ENCODE data around the gene CCM2.

CCM2 gene

DNA sequence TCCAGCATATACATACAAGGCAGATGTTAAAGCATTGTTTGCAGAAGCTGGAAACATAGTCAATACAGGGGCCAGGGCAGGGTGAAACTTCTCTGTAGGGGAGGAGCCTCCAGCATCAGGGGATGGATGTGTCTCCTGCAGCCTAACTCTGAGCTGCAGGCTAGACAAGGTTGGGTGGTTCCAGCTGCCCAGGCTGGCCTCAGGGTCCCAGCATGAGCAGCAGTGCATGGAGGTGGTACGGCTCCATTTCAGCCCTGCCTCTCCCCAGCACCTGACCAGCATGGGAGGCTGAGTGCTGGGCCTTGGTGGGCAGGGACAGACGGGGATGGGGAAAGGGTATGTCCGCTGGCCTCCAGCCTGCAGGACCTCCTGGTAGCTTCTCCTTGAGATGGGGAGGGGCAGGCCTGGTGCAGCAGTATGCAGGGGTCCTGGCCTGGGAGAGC, 118.9 kb downstream of the CCM2 start:
- TF ChIP-seq SUZ12 (IDR thresholded peaks at IDR 0.05; ENCODE audit: extremely low read depth, insufficient read depth, insufficient read length) (no peak), YY1 (IDR thresholded peaks at IDR 0.05; ENCODE audit: insufficient read depth, insufficient read length) (no peak), ZNF274 (IDR thresholded peaks at IDR 0.05; ENCODE audit: low read depth, low read length) (no peak)
- DNase-seq (ENCODE audit: low read depth, low spot score) = no peak
- Histone ChIP-seq H3K4me1 (ENCODE audit: insufficient read depth, insufficient read length) (peaks cover 12% of the 10 kb centered on the region), H3K9me3 (ENCODE audit: insufficient read depth, low read length) (no peaks in the 10 kb centered on the region), H3K9ac (ENCODE audit: insufficient read length, low read depth) (no peak overlapping the region), H3K27me3 (ENCODE audit: insufficient read depth, insufficient read length) (no peaks in the 10 kb centered on the region), H3K36me3 (ENCODE audit: insufficient read depth, insufficient read length, low read length) (no peaks in the 10 kb centered on the region), H3K4me3 (ENCODE audit: insufficient read length, low read depth) (no peak overlapping the region)

- no peak overlapping the region for H3K9ac ChIP-seq (ENCODE audit: insufficient read length, low read depth)
- H3K4me1 ChIP-seq (ENCODE audit: insufficient read depth, insufficient read length) = peaks cover 18% of the 10 kb centered on the region
- no peak for DNase-seq (ENCODE audit: low read depth, low spot score)
- H3K36me3 ChIP-seq (ENCODE audit: insufficient read depth, insufficient read length, low read length) = no peaks in the 10 kb centered on the region
- H3K27me3 ChIP-seq (ENCODE audit: insufficient read depth, insufficient read length) = no peaks in the 10 kb centered on the region
- no peaks in the 10 kb centered on the region for H3K9me3 ChIP-seq (ENCODE audit: insufficient read depth, low read length)
- TF ChIP-seq SUZ12 (IDR thresholded peaks at IDR 0.05; ENCODE audit: extremely low read depth, insufficient read depth, insufficient read length) = no peak
- no peak for TF ChIP-seq ZNF274 (IDR thresholded peaks at IDR 0.05; ENCODE audit: low read depth, low read length)
- TF ChIP-seq YY1 (IDR thresholded peaks at IDR 0.05; ENCODE audit: insufficient read depth, insufficient read length) = no peak
- H3K4me3 ChIP-seq (ENCODE audit: insufficient read length, low read depth) = no peak overlapping the region
These were observed 119.5 kb downstream of the CCM2 start for GRCh38 chr7:45119550-45119949.

- Histone ChIP-seq H3K9me3 (ENCODE audit: insufficient read depth, low read length) (no peaks in the 10 kb centered on the region), H3K36me3 (ENCODE audit: insufficient read depth, insufficient read length, low read length) (no peaks in the 10 kb centered on the region), H3K9ac (ENCODE audit: insufficient read length, low read depth) (peak overlapping the region; percentile 45), H3K4me3 (ENCODE audit: insufficient read length, low read depth) (no peak overlapping the region), H3K27me3 (ENCODE audit: insufficient read depth, insufficient read length) (no peaks in the 10 kb centered on the region), H3K4me1 (ENCODE audit: insufficient read depth, insufficient read length) (peaks cover 29% of the 10 kb centered on the region)
- TF ChIP-seq SUZ12 (IDR thresholded peaks at IDR 0.05; ENCODE audit: extremely low read depth, insufficient read depth, insufficient read length) (no peak), ZNF274 (IDR thresholded peaks at IDR 0.05; ENCODE audit: low read depth, low read length) (no peak), YY1 (IDR thresholded peaks at IDR 0.05; ENCODE audit: insufficient read depth, insufficient read length) (no peak)
- DNase-seq (ENCODE audit: low read depth, low spot score) = no peak
These were observed 123.2 kb downstream of the CCM2 start for GRCh38 chr7:45122975-45123860.

DNA sequence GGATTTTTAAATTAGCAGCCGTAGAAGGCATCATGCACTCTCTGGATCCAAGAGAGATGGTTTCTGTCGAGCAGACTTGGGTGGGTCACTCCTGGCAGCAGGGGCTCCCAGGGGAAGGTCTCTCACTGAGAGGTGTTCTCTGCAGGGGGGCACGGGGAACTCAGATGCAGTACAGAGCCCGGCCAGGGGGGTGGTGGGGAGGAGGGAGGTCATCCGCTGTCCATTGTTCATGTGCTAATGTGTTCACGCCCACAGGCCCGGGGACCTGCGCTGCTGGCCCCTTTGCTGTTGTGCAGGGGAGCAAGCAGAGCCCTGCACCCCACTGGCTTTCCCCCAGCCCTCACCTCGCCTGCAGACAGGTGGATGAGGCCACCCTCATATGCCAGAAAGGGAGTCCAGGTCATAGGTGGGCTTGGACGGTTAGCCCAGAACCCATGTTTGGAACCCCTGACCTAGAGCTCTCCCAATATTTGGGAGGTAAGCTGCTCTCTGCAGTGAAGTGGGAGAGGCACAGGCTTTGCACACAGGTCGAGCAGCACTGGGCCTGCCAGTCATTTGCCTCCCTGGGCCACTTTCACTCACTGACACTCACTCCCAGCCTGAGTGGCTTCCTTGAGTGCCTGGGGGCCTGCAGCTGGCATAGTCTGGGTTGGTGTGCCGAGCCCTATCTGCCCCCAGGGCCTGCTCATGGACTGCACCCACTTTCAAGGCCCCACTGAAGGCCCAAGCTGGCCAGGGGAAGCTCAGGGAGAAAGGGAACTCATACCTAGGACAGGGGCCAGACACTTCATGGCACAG, 124.1 kb downstream of the CCM2 start:
- no peaks in the 10 kb centered on the region for H3K27me3 ChIP-seq (ENCODE audit: insufficient read depth, insufficient read length)
- DNase-seq (ENCODE audit: low read depth, low spot score) = no peak
- H3K4me1 ChIP-seq (ENCODE audit: insufficient read depth, insufficient read length) = peaks cover 29% of the 10 kb centered on the region
- no peaks in the 10 kb centered on the region for H3K36me3 ChIP-seq (ENCODE audit: insufficient read depth, insufficient read length, low read length)
- TF ChIP-seq SUZ12 (IDR thresholded peaks at IDR 0.05; ENCODE audit: extremely low read depth, insufficient read depth, insufficient read length) (no peak), ZNF274 (IDR thresholded peaks at IDR 0.05; ENCODE audit: low read depth, low read length) (no peak), YY1 (IDR thresholded peaks at IDR 0.05; ENCODE audit: insufficient read depth, insufficient read length) (no peak)
- H3K9ac ChIP-seq (ENCODE audit: insufficient read length, low read depth) = peak overlapping the region; percentile 63
- H3K4me3 ChIP-seq (ENCODE audit: insufficient read length, low read depth) = no peak overlapping the region
- H3K9me3 ChIP-seq (ENCODE audit: insufficient read depth, low read length) = no peaks in the 10 kb centered on the region

- DNase-seq (ENCODE audit: low read depth, low spot score) = no peak
- no peak overlapping the region for H3K4me3 ChIP-seq (ENCODE audit: insufficient read length, low read depth)
- TF ChIP-seq YY1 (IDR thresholded peaks at IDR 0.05; ENCODE audit: insufficient read depth, insufficient read length) (no peak), ZNF274 (IDR thresholded peaks at IDR 0.05; ENCODE audit: low read depth, low read length) (no peak), SUZ12 (IDR thresholded peaks at IDR 0.05; ENCODE audit: extremely low read depth, insufficient read depth, insufficient read length) (no peak)
These were observed 125.3 kb downstream of the CCM2 start for GRCh38 chr7:45125193-45125904.

More at GRCh38 chr7:45125193-45125904, 125.3 kb downstream of the CCM2 start:
- H3K9ac ChIP-seq (ENCODE audit: insufficient read length, low read depth) = peak overlapping the region; percentile 34
- no peaks in the 10 kb centered on the region for H3K9me3 ChIP-seq (ENCODE audit: insufficient read depth, low read length)
- peaks cover 33% of the 10 kb centered on the region for H3K4me1 ChIP-seq (ENCODE audit: insufficient read depth, insufficient read length)
- no peaks in the 10 kb centered on the region for H3K27me3 ChIP-seq (ENCODE audit: insufficient read depth, insufficient read length)
- no peaks in the 10 kb centered on the region for H3K36me3 ChIP-seq (ENCODE audit: insufficient read depth, insufficient read length, low read length)

Measured in NT2/D1 (cell line).